Measurements from ENCODE around the gene TMOD2.

GRCh38 chr15:51759557-51760070 is 8.2 kb downstream of the TMOD2 start:
- TF ChIP-seq, protein P1, sequence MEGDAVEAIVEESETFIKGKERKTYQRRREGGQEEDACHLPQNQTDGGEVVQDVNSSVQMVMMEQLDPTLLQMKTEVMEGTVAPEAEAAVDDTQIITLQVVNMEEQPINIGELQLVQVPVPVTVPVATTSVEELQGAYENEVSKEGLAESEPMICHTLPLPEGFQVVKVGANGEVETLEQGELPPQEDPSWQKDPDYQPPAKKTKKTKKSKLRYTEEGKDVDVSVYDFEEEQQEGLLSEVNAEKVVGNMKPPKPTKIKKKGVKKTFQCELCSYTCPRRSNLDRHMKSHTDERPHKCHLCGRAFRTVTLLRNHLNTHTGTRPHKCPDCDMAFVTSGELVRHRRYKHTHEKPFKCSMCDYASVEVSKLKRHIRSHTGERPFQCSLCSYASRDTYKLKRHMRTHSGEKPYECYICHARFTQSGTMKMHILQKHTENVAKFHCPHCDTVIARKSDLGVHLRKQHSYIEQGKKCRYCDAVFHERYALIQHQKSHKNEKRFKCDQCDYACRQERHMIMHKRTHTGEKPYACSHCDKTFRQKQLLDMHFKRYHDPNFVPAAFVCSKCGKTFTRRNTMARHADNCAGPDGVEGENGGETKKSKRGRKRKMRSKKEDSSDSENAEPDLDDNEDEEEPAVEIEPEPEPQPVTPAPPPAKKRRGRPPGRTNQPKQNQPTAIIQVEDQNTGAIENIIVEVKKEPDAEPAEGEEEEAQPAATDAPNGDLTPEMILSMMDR (IDR thresholded peaks at IDR 0.05), result peak; percentile 36
- TF ChIP-seq EZH2 (IDR thresholded peaks at IDR 0.05) (no peak), EZH2phosphoT487 (IDR thresholded peaks at IDR 0.05) (no peak)
